ENCODE results near the gene BHLHA15. TPM values are rescaled to one million over a fixed set of nuclear protein-coding genes. Genes with fewer than 3 reads are reported as not detected.

The BHLHA15 gene
- total RNA-seq, 1 experiment from 2014 or later, result 2.8 TPM

- no peaks in the 10 kb centered on the region for H3K9me3 Mint-ChIP-seq
- POLR2A ChIA-PET, result no interaction called here
- CTCF ChIA-PET, result no interaction called here
- no peak overlapping the region for H3K4me3 Mint-ChIP-seq
- H3K36me3 Mint-ChIP-seq, result peaks cover 20% of the 10 kb centered on the region
- ATAC-seq (no peak), DNase-seq (ENCODE audit: low spot score) (no peak)
- no peaks in the 10 kb centered on the region for H3K27me3 Mint-ChIP-seq (ENCODE audit: low read depth)
- H3K4me1 Mint-ChIP-seq, result no peaks in the 10 kb centered on the region
- no peak for TF ChIP-seq ERG (CRISPR knock-in tag; IDR thresholded peaks at IDR 0.05)
- TF ChIP-seq SMAD3 (CRISPR knock-in tag; IDR thresholded peaks at IDR 0.05; ENCODE audit: borderline replicate concordance), result no peak
- no peak for TF ChIP-seq ZMAT4 (CRISPR knock-in tag; IDR thresholded peaks at IDR 0.05)
- TF ChIP-seq ZNF671 (CRISPR knock-in tag; IDR thresholded peaks at IDR 0.05), result no peak
- TF ChIP-seq JAZF1 (CRISPR knock-in tag; IDR thresholded peaks at IDR 0.05), result no peak
- no peak overlapping the region for H3K27ac Mint-ChIP-seq
Measured at GRCh38 chr7:98193474-98194180, 17.6 kb upstream of the BHLHA15 start.

GRCh38 chr7:98194186-98194585, 17.1 kb upstream of the BHLHA15 start:
- no peak overlapping the region for H3K4me3 Mint-ChIP-seq
- DNase-seq (ENCODE audit: low spot score) (no peak), ATAC-seq (no peak)
- no peak for TF ChIP-seq AFF4 (CRISPR knock-in tag; IDR thresholded peaks at IDR 0.05; ENCODE audit: borderline replicate concordance)
- TF ChIP-seq ZBTB21 (CRISPR knock-in tag; IDR thresholded peaks at IDR 0.05; ENCODE audit: borderline replicate concordance), result no peak
- no peak for TF ChIP-seq ZNF416 (CRISPR knock-in tag; IDR thresholded peaks at IDR 0.05)
- no peaks in the 10 kb centered on the region for H3K27me3 Mint-ChIP-seq (ENCODE audit: low read depth)
- no peaks in the 10 kb centered on the region for H3K4me1 Mint-ChIP-seq
- no peaks in the 10 kb centered on the region for H3K9me3 Mint-ChIP-seq
- CTCF ChIA-PET, result no interaction called here
- no peak overlapping the region for H3K27ac Mint-ChIP-seq
- H3K36me3 Mint-ChIP-seq, result peaks cover 20% of the 10 kb centered on the region
- POLR2A ChIA-PET, result no interaction called here

- POLR2A ChIA-PET, result no interaction called here
Measured at GRCh38 chr7:98194672-98195457, 16.4 kb upstream of the BHLHA15 start.

More at GRCh38 chr7:98194672-98195457, 16.4 kb upstream of the BHLHA15 start:
- H3K4me3 Mint-ChIP-seq, result no peak overlapping the region
- CTCF ChIA-PET, result no interaction called here
- H3K9me3 Mint-ChIP-seq, result no peaks in the 10 kb centered on the region
- DNase-seq (ENCODE audit: low spot score) (no peak), ATAC-seq (no peak)
- no peak for TF ChIP-seq ATF3 (CRISPR knock-in tag; conservative IDR thresholded peaks at IDR 0.05)
- H3K27me3 Mint-ChIP-seq (ENCODE audit: low read depth), result no peaks in the 10 kb centered on the region
- no peak overlapping the region for H3K27ac Mint-ChIP-seq
- no peaks in the 10 kb centered on the region for H3K4me1 Mint-ChIP-seq
- H3K36me3 Mint-ChIP-seq, result peaks cover 20% of the 10 kb centered on the region

All from WTC11 (cell line).